Right cardiac atrium (tissue), 5 donors: ENCODE results near the gene UBE3D. TPM values are rescaled to one million over a fixed set of nuclear protein-coding genes. Genes with fewer than 3 reads are reported as not detected.

Experiments used
- ATAC-seq, 2 donors: fragments of 200-7000 bp; cut with Tn5 transposase; one replicate each; pipeline versions ENCODE4 v1.8.0 to v1.9.1; 2020; ENCODE audit warnings: moderate library complexity in 2 of 2, mild to moderate bottlenecking in 1 of 2
- DNase-seq, 3 donors: peaks; one replicate each; pipeline ENCODE4 v3.0.0-alpha.2; 2020
- H3K27ac ChIP-seq: one replicate; pipeline ENCODE4 v1.5.1; 2013; ENCODE audit warnings: mild to moderate bottlenecking, low read length, control low read depth, moderate library complexity
- H3K27me3 ChIP-seq: one replicate; pipeline ENCODE4 v1.6.1; 2013; ENCODE audit not compliant: control insufficient read depth, insufficient read depth
- H3K4me1 ChIP-seq: one replicate; pipeline ENCODE4 v1.6.1; 2013; ENCODE audit warnings: low read length; ENCODE audit not compliant: control insufficient read depth, insufficient read depth
- H3K4me3 ChIP-seq: one replicate; pipeline ENCODE4 v1.5.1; 2013; ENCODE audit warnings: low read length, control low read depth
- H3K9me3 ChIP-seq: one replicate; pipeline ENCODE4 v1.6.1; 2013; ENCODE audit warnings: low read length; ENCODE audit not compliant: control insufficient read depth
- WGBS: extraction: QIAGEN DNeasy Blood & Tissue Kit; methylation state at CpG from one replicate; pipeline ENCODE4 v1.1.7; 2013; 5-methylcytosine and 5-hydroxymethylcytosine counted together
- intact Hi-C, 4 donors: fragments of 100-400 bp; cut with DNase I; formaldehyde crosslinking; loops; one replicate each; pipeline versions ENCODE4 v1.11.0 to v1.14.0; 2022 to 2023
- long read RNA-seq, 4 donors: library from polyadenylated mRNA; unstranded; transcript quantifications; one replicate each; pipeline ENCODE4 v2.0.0, GENCODE V29; 2020 to 2021
- polyA plus RNA-seq: library from polyadenylated mRNA; stranded (reverse); fragments of 200-250 nt; gene quantifications from one replicate; pipeline ENCODE4 v1.2.3, GENCODE V29; 2013
- total RNA-seq, 4 donors: library from RNA; stranded (reverse); fragmentation: NEBNext Ultra II Directional; extraction: Animal tissue kit (Norgen Biotek cat#: 25700); gene quantifications; one replicate each; pipeline ENCODE4 v1.2.1, GENCODE V29; 2021
- donor health status: healthy with polysubstance abuse.
- donor health status: DM: no; HTN: yes; CAD: no.
- donor health status: DM: no; HTN: no; CAD: no.
- donor health status: DM: no; HTN: yes; CAD: no; lungs with severe emphysema.
- donor health status: DM: yes; HTN: yes; CAD: no.

Gene UBE3D, protein sequence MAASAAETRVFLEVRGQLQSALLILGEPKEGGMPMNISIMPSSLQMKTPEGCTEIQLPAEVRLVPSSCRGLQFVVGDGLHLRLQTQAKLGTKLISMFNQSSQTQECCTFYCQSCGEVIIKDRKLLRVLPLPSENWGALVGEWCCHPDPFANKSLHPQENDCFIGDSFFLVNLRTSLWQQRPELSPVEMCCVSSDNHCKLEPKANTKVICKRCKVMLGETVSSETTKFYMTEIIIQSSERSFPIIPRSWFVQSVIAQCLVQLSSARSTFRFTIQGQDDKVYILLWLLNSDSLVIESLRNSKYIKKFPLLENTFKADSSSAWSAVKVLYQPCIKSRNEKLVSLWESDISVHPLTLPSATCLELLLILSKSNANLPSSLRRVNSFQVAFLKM
- 1 to 10 TPM; 2.8 to 4.1 (median 3.8) TPM for total RNA-seq
- 2.3 TPM for polyA plus RNA-seq
- long read RNA-seq, donor 1, partial matches to known transcripts, result 1 of 10 reads
- long read RNA-seq, donor 1, other reads (novel, unspliced or antisense), result 5 of 10 reads
- long read RNA-seq, donor 2, partial matches to known transcripts, result 0 of 2 reads
- long read RNA-seq, donor 2, other reads (novel, unspliced or antisense), result 0 of 2 reads
- long read RNA-seq, donor 3, transcript UBE3D-203 (10 exons, 1,917 nt), result major isoform, 12 of 16 reads
- long read RNA-seq, donor 3, partial matches to known transcripts, result 1 of 16 reads
- long read RNA-seq, donor 3, other reads (novel, unspliced or antisense), result 3 of 16 reads
- long read RNA-seq, donor 4, partial matches to known transcripts, result 0 of 2 reads
- long read RNA-seq, donor 4, other reads (novel, unspliced or antisense), result 2 of 2 reads

DNA sequence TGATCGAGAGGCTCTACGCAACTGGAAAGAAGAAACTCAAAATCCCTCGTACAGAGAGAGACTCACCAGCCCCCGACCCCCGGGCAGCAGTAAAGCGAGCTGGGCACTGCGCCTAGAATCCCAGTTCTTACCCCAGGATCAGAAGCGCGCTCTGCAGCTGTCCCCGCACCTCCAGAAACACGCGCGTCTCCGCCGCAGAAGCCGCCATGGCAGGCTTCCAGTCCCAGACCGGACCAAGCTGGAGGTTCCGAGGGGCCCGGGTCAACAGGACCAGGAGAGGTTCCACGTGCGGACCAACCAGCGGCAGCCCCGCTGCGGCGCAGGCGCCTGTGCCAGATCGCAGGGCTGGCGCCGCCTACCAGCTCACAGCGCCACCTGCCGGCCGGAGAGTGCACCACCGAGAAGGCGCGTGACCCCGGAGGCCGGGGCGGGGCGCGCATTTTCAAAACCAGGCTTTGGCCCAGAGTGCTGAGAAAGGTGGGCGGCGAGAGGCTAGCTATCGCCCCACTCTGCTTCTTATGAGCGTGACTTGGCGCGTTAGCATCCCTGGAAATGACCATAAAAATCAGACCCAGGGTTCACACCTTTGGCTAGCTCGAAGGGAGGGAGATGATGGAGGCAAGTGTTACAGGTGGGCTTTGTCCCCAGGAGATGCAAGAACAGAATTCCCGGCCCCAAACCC lies at the start of gene UBE3D:
TSS of gene UBE3D (minus strand) at position 331 of the 682 bp plus-strand sequence. CDS start at position 208, 123 bp downstream.
- peak within 1 kb of the TSS; percentile 55 for H3K27ac ChIP-seq
- no peaks in the 10 kb centered on the region for H3K4me1 ChIP-seq
- intact Hi-C loops, result loop anchor here in 2 of 4 donors (5.0 to 10.0 kb wide), 3 partner anchors 152 to 449 kb away; partner anchors contain the start of gene PRSS35 (in 2 of the 2)
- DNase-seq (peak; percentile 91 to 96 (median 96)), ATAC-seq (peak; percentile 88 to 95)
- WGBS, result 2% methylated on average over 48 of the region's 48 CpGs
- no peaks in the 10 kb centered on the region for H3K27me3 ChIP-seq
- no peaks in the 10 kb centered on the region for H3K9me3 ChIP-seq
- H3K4me3 ChIP-seq, result peak within 1 kb of the TSS; percentile 84

DNA sequence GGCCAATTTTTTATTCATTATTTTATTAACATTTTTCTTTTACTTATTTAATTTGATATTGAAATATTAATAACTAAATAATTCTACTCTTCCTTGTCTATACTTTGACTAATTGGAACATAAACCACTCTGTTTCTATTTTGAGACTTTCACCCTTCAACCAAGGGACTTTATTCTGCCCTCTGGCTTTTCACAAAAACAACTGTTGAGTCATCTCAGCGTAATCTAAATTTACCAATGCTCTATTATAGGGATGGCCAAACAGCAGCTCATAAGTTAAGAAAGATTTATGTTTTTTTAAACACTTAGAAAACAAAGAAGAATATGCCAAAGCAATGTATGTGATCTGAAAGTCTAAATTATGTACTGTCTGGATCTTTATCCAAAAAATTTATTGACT lies 48.5 kb upstream of the UBE3D start:
- intact Hi-C loops, result no loop called here
- Histone ChIP-seq H3K4me1 (no peaks in the 10 kb centered on the region), H3K4me3 (no peak overlapping the region), H3K27me3 (no peaks in the 10 kb centered on the region), H3K9me3 (no peaks in the 10 kb centered on the region), H3K27ac (no peak overlapping the region)
- 64% methylated on average over 1 of the region's 1 CpG for WGBS
- no peak for DNase-seq
- ATAC-seq, result no peak

- no peaks in the 10 kb centered on the region for H3K4me1 ChIP-seq
- DNase-seq (no peak), ATAC-seq (no peak)
- H3K9me3 ChIP-seq, result no peaks in the 10 kb centered on the region
- H3K27ac ChIP-seq, result no peak overlapping the region
- no peaks in the 10 kb centered on the region for H3K27me3 ChIP-seq
- 80% methylated on average over 4 of the region's 4 CpGs for whole genome bisulfite sequencing
- intact Hi-C loops, result no loop called here
- H3K4me3 ChIP-seq, result no peak overlapping the region
Observed at GRCh38 chr6:83113258-83113657, 47.6 kb upstream of the UBE3D start.

- Histone ChIP-seq H3K27me3 (no peaks in the 10 kb centered on the region), H3K4me3 (no peak overlapping the region), H3K27ac (no peak overlapping the region), H3K9me3 (no peaks in the 10 kb centered on the region), H3K4me1 (no peaks in the 10 kb centered on the region)
- WGBS, result 100% methylated on average over 1 of the region's 1 CpG
- DNase-seq (no peak), ATAC-seq (no peak)
- intact Hi-C loops, result no loop called here
Observed at GRCh38 chr6:83108378-83108777, 42.7 kb upstream of the UBE3D start.

DNA sequence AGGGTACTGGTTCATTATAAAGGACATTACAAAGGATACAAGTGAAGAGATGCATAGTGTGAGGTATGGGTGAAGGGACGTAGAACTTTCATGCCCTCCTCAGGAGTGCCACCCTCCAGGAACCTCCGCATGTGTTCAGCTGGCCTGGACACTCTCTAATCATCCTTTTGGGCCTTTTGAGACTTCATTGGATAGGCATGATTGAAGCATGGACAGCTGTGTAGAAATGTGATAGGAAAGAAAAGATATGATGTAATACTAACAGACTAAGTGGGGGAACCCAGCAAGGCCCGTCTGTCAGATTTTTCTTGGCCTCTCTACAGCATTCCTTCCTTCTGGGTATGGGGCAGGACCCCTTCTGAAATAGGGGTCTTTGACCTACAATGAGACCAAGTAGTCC lies 32.9 kb upstream of the UBE3D start:
- 73% methylated on average over 3 of the region's 3 CpGs for WGBS
- Histone ChIP-seq H3K9me3 (no peaks in the 10 kb centered on the region), H3K4me3 (no peak overlapping the region), H3K27ac (no peak overlapping the region), H3K4me1 (no peaks in the 10 kb centered on the region), H3K27me3 (no peaks in the 10 kb centered on the region)
- intact Hi-C loops, result no loop called here
- no peak for ATAC-seq
- DNase-seq, result no peak

- H3K27me3 ChIP-seq, result no peaks in the 10 kb centered on the region
- no peak for DNase-seq
- ATAC-seq, result no peak
- 97% methylated on average over 1 of the region's 1 CpG for WGBS
- no peak overlapping the region for H3K4me3 ChIP-seq
- H3K4me1 ChIP-seq, result no peaks in the 10 kb centered on the region
- no peak overlapping the region for H3K27ac ChIP-seq
- intact Hi-C loops, result no loop called here
- H3K9me3 ChIP-seq, result no peaks in the 10 kb centered on the region
Observed at GRCh38 chr6:83097675-83098074, 32.0 kb upstream of the UBE3D start.

DNA sequence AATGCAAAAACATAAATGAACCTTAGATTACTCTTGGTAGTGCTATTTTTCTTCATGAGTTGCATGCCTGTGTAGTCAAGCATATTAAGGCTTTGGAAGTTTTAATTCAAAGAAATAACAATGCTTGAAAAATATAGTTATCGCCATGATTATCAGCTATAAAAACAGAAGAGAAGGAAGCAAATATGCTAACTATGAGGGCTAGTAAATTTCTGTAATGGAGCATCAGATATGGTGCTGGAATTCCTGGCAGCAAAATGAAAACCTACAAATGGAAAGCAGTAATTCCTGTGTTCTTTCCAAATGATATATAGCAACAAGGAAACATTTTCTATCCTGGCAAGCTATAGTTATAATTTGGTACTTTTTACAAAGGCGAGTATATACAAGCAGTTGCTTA lies 31.6 kb upstream of the UBE3D start:
- no peaks in the 10 kb centered on the region for H3K4me1 ChIP-seq
- ATAC-seq (no peak), DNase-seq (no peak)
- intact Hi-C loops, result no loop called here
- WGBS, result 76% methylated on average over 2 of the region's 2 CpGs
- H3K4me3 ChIP-seq, result no peak overlapping the region
- H3K9me3 ChIP-seq, result no peaks in the 10 kb centered on the region
- H3K27me3 ChIP-seq, result no peaks in the 10 kb centered on the region
- no peak overlapping the region for H3K27ac ChIP-seq

DNA sequence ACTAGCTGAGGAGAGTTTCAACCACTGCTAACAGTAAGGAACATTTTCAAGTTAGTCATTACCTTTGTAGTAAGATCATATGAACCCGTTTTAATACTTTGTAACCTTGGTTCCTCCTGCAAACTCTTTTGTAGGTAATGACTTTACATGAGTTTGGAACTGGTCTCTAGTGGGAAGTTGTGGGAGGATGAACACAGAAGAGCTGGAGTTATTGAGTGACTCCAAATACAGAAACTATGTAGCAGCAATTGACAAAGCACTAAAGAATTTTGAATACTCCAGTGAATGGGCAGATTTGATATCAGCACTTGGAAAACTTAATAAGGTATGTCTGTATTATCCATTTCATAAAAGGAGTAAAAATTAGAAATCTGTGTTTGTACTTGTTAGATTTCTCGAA lies 31.1 kb upstream of the UBE3D start:
- ATAC-seq (no peak), DNase-seq (no peak)
- H3K27ac ChIP-seq, result no peak overlapping the region
- no peaks in the 10 kb centered on the region for H3K27me3 ChIP-seq
- no peaks in the 10 kb centered on the region for H3K9me3 ChIP-seq
- no peak overlapping the region for H3K4me3 ChIP-seq
- intact Hi-C loops, result no loop called here
- H3K4me1 ChIP-seq, result no peaks in the 10 kb centered on the region
- 78% methylated on average over 2 of the region's 2 CpGs for WGBS

DNA sequence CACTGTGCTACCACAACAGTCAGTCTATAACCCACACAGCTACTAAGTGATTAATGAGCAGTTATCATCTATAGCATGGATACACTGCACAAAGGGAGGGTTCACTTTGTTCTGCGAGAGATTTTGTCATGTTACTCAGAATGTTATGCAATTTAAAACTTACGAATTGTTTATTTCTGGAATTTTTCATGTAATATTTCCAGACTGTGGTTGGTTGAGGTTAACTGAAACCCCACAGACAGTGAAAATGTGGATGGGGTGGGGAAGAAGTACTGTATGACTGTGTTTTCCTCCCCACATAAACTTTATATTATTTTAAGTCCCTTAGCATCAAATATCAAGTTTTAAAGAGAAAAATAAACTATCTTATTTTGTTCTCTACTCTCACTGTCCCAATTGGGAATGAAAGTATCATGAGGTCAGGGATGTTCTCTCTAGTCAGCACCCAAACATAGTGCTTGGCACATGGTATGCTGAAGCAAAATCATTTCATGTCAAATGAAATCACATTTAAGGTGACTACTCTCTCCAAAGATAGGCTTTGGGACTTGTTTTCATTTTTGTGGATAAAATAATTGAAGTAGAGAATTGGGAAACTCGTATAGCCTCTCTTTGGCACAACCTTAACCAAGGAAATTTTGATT lies 27.2 kb upstream of the UBE3D start:
- Histone ChIP-seq H3K27ac (no peak overlapping the region), H3K27me3 (no peaks in the 10 kb centered on the region), H3K9me3 (no peaks in the 10 kb centered on the region), H3K4me1 (peaks cover 1% of the 10 kb centered on the region), H3K4me3 (no peak overlapping the region)
- 67% methylated on average over 3 of the region's 3 CpGs for WGBS
- DNase-seq, result no peak
- intact Hi-C loops, result no loop called here
- ATAC-seq, result no peak

- Histone ChIP-seq H3K27ac (no peak overlapping the region), H3K4me1 (peaks cover 1% of the 10 kb centered on the region), H3K27me3 (no peaks in the 10 kb centered on the region), H3K4me3 (no peak overlapping the region), H3K9me3 (no peaks in the 10 kb centered on the region)
- WGBS, result 71% methylated on average over 2 of the region's 2 CpGs
- DNase-seq (no peak), ATAC-seq (peak in 1 of 2 donors; percentile 41)
- intact Hi-C loops, result loop anchor here in 1 of 4 donors (10.0 kb wide), 1 partner anchor 118 kb away; no protein-coding TSS in a partner anchor
Observed at GRCh38 chr6:83086751-83087150, 21.1 kb upstream of the UBE3D start.
